22Rv1 (cell line): Measurements from ENCODE around the gene LSM8.
A peak's percentile ranks its signal among the peaks of the same experiment; 100 is the strongest.

Experiments
- H3K27ac ChIP-seq: fragments of 450-650 bp; 2 replicates; pipeline ENCODE4 v1.5.1; 2017
- ZFX ChIP-seq: fragments of 450-650 bp; IDR thresholded peaks from 2 replicates; pipeline ENCODE4 v1.6.1; 2017; ENCODE audit warnings: antibody characterized with exemption, borderline replicate concordance
- TF ChIP-seq, protein P1 (sequence below): fragments of 450-650 bp; IDR thresholded peaks from 2 replicates; pipeline ENCODE4 v1.5.1; 2017; ENCODE audit warnings: mild to moderate bottlenecking

Gene LSM8

GRCh38 chr7:118152654-118153053 lies 31.3 kb upstream of the LSM8 start:
- H3K27ac ChIP-seq, result no peak overlapping the region
- TF ChIP-seq, protein P1, sequence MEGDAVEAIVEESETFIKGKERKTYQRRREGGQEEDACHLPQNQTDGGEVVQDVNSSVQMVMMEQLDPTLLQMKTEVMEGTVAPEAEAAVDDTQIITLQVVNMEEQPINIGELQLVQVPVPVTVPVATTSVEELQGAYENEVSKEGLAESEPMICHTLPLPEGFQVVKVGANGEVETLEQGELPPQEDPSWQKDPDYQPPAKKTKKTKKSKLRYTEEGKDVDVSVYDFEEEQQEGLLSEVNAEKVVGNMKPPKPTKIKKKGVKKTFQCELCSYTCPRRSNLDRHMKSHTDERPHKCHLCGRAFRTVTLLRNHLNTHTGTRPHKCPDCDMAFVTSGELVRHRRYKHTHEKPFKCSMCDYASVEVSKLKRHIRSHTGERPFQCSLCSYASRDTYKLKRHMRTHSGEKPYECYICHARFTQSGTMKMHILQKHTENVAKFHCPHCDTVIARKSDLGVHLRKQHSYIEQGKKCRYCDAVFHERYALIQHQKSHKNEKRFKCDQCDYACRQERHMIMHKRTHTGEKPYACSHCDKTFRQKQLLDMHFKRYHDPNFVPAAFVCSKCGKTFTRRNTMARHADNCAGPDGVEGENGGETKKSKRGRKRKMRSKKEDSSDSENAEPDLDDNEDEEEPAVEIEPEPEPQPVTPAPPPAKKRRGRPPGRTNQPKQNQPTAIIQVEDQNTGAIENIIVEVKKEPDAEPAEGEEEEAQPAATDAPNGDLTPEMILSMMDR, result no peak
- TF ChIP-seq ZFX, result no peak

DNA sequence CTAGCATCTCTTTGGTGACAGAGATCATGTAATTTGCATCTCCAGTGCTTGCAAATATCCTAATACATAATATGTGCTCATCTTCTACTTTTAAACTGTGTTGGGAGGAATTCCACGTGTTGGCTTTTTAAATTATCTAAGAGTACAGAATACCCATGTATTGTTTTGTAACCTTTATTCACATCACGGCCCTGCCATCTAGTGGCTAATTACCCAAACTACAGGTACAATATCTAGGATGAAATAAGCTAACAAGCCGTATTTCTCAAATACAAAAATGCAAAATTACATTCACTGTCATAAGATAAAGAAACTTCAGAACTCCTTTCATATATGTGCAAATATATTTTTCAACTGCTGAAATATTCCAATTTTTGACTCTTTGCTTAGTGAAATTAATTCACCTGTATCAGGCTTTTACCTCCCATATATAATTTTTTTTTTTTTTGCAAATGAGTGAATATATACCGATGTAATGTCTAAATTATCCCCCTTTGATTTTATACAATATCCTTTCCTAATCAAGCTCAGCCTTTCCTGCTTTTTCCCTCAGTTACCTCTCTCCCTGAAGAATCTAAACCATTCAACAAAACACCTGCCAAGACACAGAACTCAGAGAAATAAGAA lies 30.3 kb upstream of the LSM8 start:
- H3K27ac ChIP-seq, result no peak overlapping the region
- TF ChIP-seq ZFX, result no peak
- TF ChIP-seq, protein P1, result peak; percentile 89

DNA sequence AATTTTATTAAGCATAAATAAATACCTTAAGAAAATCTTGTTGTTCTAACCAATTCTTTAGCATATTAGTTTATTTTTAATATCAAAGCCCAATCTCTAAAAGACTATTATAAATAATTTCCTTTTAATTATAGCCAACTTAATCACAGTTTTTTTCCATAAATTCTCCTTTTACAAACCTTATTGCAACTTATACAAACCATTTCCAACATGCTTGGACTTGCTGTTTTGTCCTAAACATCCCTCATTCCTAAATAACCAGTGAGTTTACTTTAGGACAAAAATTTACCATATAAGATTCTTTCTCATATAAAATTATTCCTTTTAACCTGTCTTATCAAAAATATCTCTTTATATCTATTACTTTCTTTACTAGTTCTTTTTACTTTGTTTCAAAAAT lies 25.2 kb upstream of the LSM8 start:
- no peak overlapping the region for H3K27ac ChIP-seq
- TF ChIP-seq ZFX, result no peak
- TF ChIP-seq, protein P1, result no peak

DNA sequence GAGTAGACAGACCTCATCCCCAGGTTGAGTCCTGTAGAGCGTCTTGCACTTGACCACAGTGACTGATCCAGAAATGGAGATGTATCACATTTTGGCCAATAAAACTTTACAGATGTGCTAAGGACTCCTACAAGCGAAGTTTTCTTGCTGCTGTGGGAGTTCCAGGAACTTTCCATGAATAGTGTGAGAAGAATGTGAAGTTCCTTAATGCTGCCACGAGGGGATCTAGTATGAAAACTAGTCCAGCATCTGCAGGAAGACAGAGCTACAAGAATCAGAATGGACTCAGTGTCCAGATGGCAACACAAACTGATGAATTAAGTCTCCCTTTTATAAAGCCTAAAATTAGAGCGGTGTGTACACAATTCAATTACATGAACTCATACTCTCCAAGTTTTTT lies 14.8 kb upstream of the LSM8 start:
- TF ChIP-seq, protein P1, result no peak
- H3K27ac ChIP-seq, result no peak overlapping the region

GRCh38 chr7:118175740-118176139 lies 8.2 kb upstream of the LSM8 start:
- H3K27ac ChIP-seq, result no peak overlapping the region
- no peak for TF ChIP-seq ZFX
- TF ChIP-seq, protein P1, result no peak

DNA sequence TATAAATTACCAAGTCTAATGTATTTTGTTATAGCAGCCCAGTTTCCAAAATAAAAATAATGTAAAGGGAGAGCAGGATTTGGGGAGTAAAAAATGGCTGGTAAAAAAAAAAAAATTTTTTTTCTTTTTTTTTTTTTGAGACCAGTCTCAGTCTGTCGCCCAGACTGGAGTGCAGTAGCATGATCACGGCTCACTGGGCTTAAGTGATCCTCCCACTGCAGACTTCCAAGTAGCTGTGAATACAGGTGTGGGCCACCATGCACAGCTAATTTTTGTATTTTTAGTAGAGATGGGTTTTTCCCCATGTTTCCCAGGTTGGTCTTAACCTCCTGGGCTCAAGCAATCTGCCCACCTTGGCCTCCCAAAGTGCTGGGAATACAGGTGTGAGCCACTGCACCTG lies 4.8 kb upstream of the LSM8 start:
- no peak overlapping the region for H3K27ac ChIP-seq
- TF ChIP-seq, protein P1, result no peak
- no peak for TF ChIP-seq ZFX

GRCh38 chr7:118182593-118183427 lies 1.2 kb upstream of the LSM8 start:
- H3K27ac ChIP-seq, result peak overlapping the region; percentile 87
- TF ChIP-seq ZFX, result no peak
- TF ChIP-seq, protein P1, result no peak
